DOHH2 (cell line): Measurements from ENCODE around the gene SPNS2.

Experiments used
- CTCF ChIP-seq: fragments of 200-600 bp; sonication (generic); IDR thresholded peaks from one replicate; pipeline ENCODE4 v1.5.1; 2014; ENCODE audit warnings: antibody characterized with exemption, mild to moderate bottlenecking, low read depth, low read length; ENCODE audit not compliant: poor library complexity, severe bottlenecking
- EZH2phosphoT487 ChIP-seq: fragments of 200-600 bp; sonication (generic); IDR thresholded peaks from 2 replicates; pipeline ENCODE4 v1.6.1; 2017; ENCODE audit warnings: borderline replicate concordance, mild to moderate bottlenecking, antibody characterized with exemption, low read length, moderate library complexity, mixed read lengths

- TF ChIP-seq CTCF: no peak
- no peak for TF ChIP-seq EZH2phosphoT487
Measured at GRCh38 chr17:4576161-4576558, 77.5 kb downstream of the SPNS2 start.
